Activated T-helper 1 cell treated with anti-CD3 and anti-CD28 coated beads, Interleukin-12 subunit alpha, Interleukin-12 subunit beta, Interleukin-2, Interleukin-4 antibody, amounts not matched to agents 30 ng/mL and 10 ng/mL and 1 ng/mL, durations not matched to agents 14 hours and 24 hours and 36 hours (primary cell): Measurements from ENCODE around the gene ZFYVE9. TPM values are rescaled to one million over a fixed set of nuclear protein-coding genes. Genes with fewer than 3 reads are reported as not detected.

Source experiments
- DNase-seq: peaks from one replicate; pipeline ENCODE4 v3.0.0; 2021; ENCODE audit warnings: low spot score
- H3K27ac Mint-ChIP-seq: one replicate; pipeline ENCODE4 v1.8.0; 2021; ENCODE audit warnings: mild to moderate bottlenecking, mixed read lengths
- H3K27me3 Mint-ChIP-seq: one replicate; pipeline ENCODE4 v1.8.0; 2022; ENCODE audit warnings: mild to moderate bottlenecking, moderate library complexity, mixed read lengths; ENCODE audit not compliant: insufficient read depth
- H3K36me3 Mint-ChIP-seq: one replicate; pipeline ENCODE4 v1.8.0; 2021; ENCODE audit warnings: low read depth, mixed read lengths
- H3K4me1 Mint-ChIP-seq: one replicate; pipeline ENCODE4 v1.8.0; 2021; ENCODE audit warnings: low read depth, mixed read lengths
- H3K4me3 Mint-ChIP-seq: one replicate; pipeline ENCODE4 v1.8.0; 2021; ENCODE audit warnings: mild to moderate bottlenecking, moderate library complexity, mixed read lengths
- H3K9me3 Mint-ChIP-seq: one replicate; pipeline ENCODE4 v1.8.0; 2021; ENCODE audit warnings: mixed read lengths
- intact Hi-C: fragments of 100-400 bp; cut with micrococcal nuclease; formaldehyde crosslinking; loops from one replicate; pipeline ENCODE4 v1.15.1; 2024
- total RNA-seq: library from RNA; stranded (reverse); gene quantifications from 2 replicates; pipeline ENCODE4 v1.2.3, GENCODE V29; 2022

The ZFYVE9 gene
- total RNA-seq, 1 donor from 2014 or later, result 4.1 TPM

- Mint-ChIP-seq H3K4me1 (no peaks in the 10 kb centered on the region), H3K36me3 (no peaks in the 10 kb centered on the region), H3K27me3 (no peaks in the 10 kb centered on the region), H3K9me3 (no peaks in the 10 kb centered on the region), H3K4me3 (no peak overlapping the region), H3K27ac (no peak overlapping the region)
- intact Hi-C loops, result no loop called here
- no peak for DNase-seq
Observed at GRCh38 chr1:52243221-52243987, 101.5 kb downstream of the ZFYVE9 start.

DNA sequence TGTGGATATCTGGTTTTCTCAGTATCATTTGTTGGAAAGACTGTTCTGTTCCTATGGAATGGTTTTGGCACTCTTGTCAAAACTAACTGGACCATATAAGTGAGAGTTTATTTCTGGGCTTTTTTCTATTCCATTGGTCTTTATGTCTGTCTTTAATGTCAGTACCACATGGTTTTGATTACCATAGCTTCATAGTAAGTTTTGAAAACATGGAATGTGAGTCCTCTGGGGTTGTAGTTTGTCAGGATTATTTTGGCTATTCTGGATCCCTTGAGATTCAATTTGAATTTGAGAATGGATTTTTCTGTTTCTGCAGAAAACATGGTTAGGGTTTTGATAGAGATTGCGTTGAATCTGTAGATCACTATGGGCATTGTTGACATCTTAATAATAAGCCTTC is 107.9 kb downstream of the ZFYVE9 start:
- intact Hi-C loops, result no loop called here
- Mint-ChIP-seq H3K36me3 (no peaks in the 10 kb centered on the region), H3K4me1 (no peaks in the 10 kb centered on the region), H3K27me3 (no peaks in the 10 kb centered on the region), H3K27ac (no peak overlapping the region), H3K4me3 (no peak overlapping the region), H3K9me3 (no peaks in the 10 kb centered on the region)
- no peak for DNase-seq

DNA sequence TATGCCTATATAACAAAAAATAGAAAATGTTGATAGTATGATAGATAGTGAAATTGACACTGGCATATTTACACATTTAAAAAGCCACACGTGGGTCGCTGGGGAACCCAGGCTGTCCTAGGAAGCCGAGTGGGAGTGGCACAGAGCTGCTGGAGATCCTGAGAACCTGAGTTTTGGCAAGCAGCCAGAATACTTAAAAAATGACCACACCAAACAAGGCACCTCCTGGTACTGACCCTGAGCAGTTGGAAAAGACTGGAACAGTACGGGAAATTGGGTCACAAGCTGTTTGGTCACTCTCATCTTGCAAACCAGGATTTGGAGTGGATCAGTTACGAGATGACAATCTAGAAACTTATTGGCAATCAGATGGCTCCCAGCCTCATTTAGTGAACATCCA is 111.5 kb downstream of the ZFYVE9 start:
- H3K4me3 Mint-ChIP-seq, result no peak overlapping the region

DNA sequence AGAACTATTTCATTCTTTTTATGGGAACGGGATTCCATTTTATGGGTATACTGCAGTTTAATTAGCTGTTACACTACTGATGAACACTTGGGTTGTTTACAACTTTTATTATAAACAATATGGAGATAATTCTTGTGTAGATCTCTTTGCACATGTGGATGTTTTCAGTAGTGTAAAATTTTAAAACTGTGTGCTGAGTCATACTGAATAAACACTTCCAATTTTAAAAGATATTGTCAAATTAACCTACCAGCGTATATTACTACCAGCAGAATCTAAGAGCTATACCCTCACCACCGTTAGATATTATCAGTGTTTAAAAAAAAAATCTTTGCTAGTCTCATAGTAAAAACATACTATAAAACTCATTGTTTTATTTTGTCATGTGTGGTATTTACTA is 118.0 kb downstream of the ZFYVE9 start:
- H3K9me3 Mint-ChIP-seq, result no peaks in the 10 kb centered on the region
- no peak for DNase-seq
- no peaks in the 10 kb centered on the region for H3K4me1 Mint-ChIP-seq
- intact Hi-C loops, result no loop called here
- no peak overlapping the region for H3K4me3 Mint-ChIP-seq
- H3K27me3 Mint-ChIP-seq, result peaks cover 3% of the 10 kb centered on the region
- H3K27ac Mint-ChIP-seq, result no peak overlapping the region
- no peaks in the 10 kb centered on the region for H3K36me3 Mint-ChIP-seq

More for the DNA sequence above, 111.5 kb downstream of the ZFYVE9 start:
- H3K4me1 Mint-ChIP-seq, result no peaks in the 10 kb centered on the region
- intact Hi-C loops, result no loop called here
- H3K9me3 Mint-ChIP-seq, result no peaks in the 10 kb centered on the region
- DNase-seq, result no peak
- no peak overlapping the region for H3K27ac Mint-ChIP-seq
- no peaks in the 10 kb centered on the region for H3K27me3 Mint-ChIP-seq
- H3K36me3 Mint-ChIP-seq, result no peaks in the 10 kb centered on the region

DNA sequence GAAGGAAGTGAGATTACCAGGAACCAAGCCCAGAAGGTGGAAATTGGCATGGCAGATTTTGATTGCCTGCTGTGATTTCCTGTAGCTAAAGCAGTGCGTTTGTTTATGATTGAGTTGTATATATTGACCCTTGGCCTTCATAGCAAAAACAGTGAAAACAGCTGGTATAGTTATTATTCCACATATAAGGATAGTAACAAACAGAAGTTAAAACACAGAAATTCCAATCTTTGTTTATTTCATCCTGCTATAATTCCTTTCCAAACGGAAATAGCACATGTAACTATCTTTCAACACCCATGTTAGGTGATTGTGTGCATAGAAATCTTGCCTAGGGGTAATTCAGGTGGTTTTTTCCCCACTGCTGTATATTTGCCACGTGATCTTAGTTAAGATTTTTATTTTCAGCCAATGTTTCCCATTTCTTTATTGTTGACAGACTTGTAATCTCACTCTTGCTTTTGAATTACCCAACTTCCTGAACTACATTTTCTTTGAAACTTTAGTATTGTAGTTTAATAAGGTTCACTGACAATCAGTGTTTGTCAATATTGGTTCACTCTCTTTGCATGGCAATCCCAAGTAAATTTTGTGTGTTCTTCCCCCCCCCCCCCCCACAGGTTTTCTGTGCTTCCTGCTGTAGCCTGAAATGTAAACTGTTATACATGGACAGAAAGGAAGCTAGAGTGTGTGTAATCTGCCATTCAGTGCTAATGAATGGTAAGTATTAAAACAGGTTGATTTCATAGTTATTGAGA is 121.4 kb downstream of the ZFYVE9 start:
- no peak overlapping the region for H3K27ac Mint-ChIP-seq
- H3K27me3 Mint-ChIP-seq, result peaks cover 3% of the 10 kb centered on the region
- H3K36me3 Mint-ChIP-seq, result no peaks in the 10 kb centered on the region
- H3K9me3 Mint-ChIP-seq, result no peaks in the 10 kb centered on the region
- DNase-seq, result no peak
- intact Hi-C loops, result no loop called here
- H3K4me1 Mint-ChIP-seq, result no peaks in the 10 kb centered on the region
- H3K4me3 Mint-ChIP-seq, result no peak overlapping the region

DNA sequence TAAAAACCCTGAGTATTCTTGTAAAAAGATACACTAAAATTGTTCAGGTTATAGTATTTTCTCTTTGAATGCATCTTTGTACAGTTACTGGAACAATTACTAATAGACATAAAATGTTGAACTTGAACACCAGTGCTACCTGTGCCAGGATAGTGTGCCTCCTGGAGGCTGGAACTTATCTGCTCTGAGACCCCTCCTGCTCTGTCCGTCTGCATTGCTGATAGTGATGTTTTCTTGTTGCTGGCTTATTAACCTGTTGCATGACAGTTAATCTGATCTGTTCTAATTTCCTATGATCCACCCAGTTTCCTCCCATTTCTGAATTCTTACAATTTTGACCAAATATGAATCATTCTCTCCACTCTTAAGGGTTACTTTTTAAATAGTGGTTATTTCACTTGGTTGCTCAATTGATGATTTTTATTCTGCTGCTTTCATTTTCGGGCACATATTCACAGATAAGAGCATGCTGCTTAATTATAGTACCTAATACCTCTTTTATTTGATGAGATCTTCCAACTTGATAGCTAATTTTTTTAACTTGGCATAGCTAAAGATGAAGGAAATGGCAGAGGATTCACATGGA is 122.7 kb downstream of the ZFYVE9 start:
- H3K9me3 Mint-ChIP-seq, result no peaks in the 10 kb centered on the region
- H3K4me3 Mint-ChIP-seq, result no peak overlapping the region
- peaks cover 3% of the 10 kb centered on the region for H3K27me3 Mint-ChIP-seq
- no peak overlapping the region for H3K27ac Mint-ChIP-seq
- DNase-seq, result no peak
- no peaks in the 10 kb centered on the region for H3K36me3 Mint-ChIP-seq
- intact Hi-C loops, result no loop called here
- H3K4me1 Mint-ChIP-seq, result no peaks in the 10 kb centered on the region

- H3K36me3 Mint-ChIP-seq, result no peaks in the 10 kb centered on the region
- H3K4me1 Mint-ChIP-seq, result no peaks in the 10 kb centered on the region
- intact Hi-C loops, result no loop called here
- DNase-seq, result no peak
- H3K27me3 Mint-ChIP-seq, result no peaks in the 10 kb centered on the region
- H3K27ac Mint-ChIP-seq, result no peak overlapping the region
- no peaks in the 10 kb centered on the region for H3K9me3 Mint-ChIP-seq
- no peak overlapping the region for H3K4me3 Mint-ChIP-seq
Observed at GRCh38 chr1:52266507-52266906, 124.6 kb downstream of the ZFYVE9 start.

- intact Hi-C loops, result no loop called here
- H3K9me3 Mint-ChIP-seq, result no peaks in the 10 kb centered on the region
- DNase-seq, result no peak
- H3K36me3 Mint-ChIP-seq, result no peaks in the 10 kb centered on the region
- no peaks in the 10 kb centered on the region for H3K4me1 Mint-ChIP-seq
- no peak overlapping the region for H3K4me3 Mint-ChIP-seq
- no peak overlapping the region for H3K27ac Mint-ChIP-seq
- no peaks in the 10 kb centered on the region for H3K27me3 Mint-ChIP-seq
Observed at GRCh38 chr1:52268372-52268771, 126.5 kb downstream of the ZFYVE9 start.

DNA sequence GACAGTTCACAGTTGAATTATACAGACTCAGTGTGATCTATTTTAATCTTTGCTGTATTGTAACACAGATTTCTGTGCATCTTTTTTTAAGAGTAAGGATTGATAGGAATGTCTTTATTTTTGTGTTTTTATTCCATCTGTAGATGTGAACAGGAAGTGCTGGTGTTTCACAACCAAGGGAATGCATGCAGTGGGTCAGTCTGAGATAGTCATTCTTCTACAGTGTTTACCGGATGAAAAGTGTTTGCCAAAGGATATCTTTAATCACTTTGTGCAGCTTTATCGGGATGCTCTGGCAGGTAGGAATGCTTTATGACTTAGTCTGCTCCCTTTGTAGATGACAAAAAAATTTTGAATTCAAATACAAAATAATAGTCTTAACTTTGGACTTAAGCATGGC is 139.6 kb downstream of the ZFYVE9 start:
- intact Hi-C loops, result no loop called here
- no peaks in the 10 kb centered on the region for H3K27me3 Mint-ChIP-seq
- no peak overlapping the region for H3K4me3 Mint-ChIP-seq
- H3K36me3 Mint-ChIP-seq, result no peaks in the 10 kb centered on the region
- H3K9me3 Mint-ChIP-seq, result no peaks in the 10 kb centered on the region
- no peak for DNase-seq
- H3K27ac Mint-ChIP-seq, result no peak overlapping the region
- no peaks in the 10 kb centered on the region for H3K4me1 Mint-ChIP-seq

- H3K27ac Mint-ChIP-seq, result no peak overlapping the region
- no peaks in the 10 kb centered on the region for H3K36me3 Mint-ChIP-seq
- intact Hi-C loops, result no loop called here
- no peaks in the 10 kb centered on the region for H3K4me1 Mint-ChIP-seq
- H3K9me3 Mint-ChIP-seq, result no peaks in the 10 kb centered on the region
- no peak for DNase-seq
- no peaks in the 10 kb centered on the region for H3K27me3 Mint-ChIP-seq
- H3K4me3 Mint-ChIP-seq, result no peak overlapping the region
Observed at GRCh38 chr1:52288286-52288685, 146.4 kb downstream of the ZFYVE9 start.

GRCh38 chr1:52294580-52294979 is 152.7 kb downstream of the ZFYVE9 start:
- peaks cover 8% of the 10 kb centered on the region for H3K27me3 Mint-ChIP-seq
- no peaks in the 10 kb centered on the region for H3K9me3 Mint-ChIP-seq
- H3K4me1 Mint-ChIP-seq, result no peaks in the 10 kb centered on the region
- no peak overlapping the region for H3K27ac Mint-ChIP-seq
- no peaks in the 10 kb centered on the region for H3K36me3 Mint-ChIP-seq
- no peak for DNase-seq
- no peak overlapping the region for H3K4me3 Mint-ChIP-seq
- intact Hi-C loops, result no loop called here

- intact Hi-C loops, result loop anchor here (1.0 kb wide), 2 partner anchors 154 to 169 kb away; partner anchors contain the start of gene ZFYVE9
- Mint-ChIP-seq H3K4me3 (no peak overlapping the region), H3K4me1 (no peaks in the 10 kb centered on the region), H3K9me3 (no peaks in the 10 kb centered on the region), H3K27me3 (peaks cover 8% of the 10 kb centered on the region), H3K36me3 (no peaks in the 10 kb centered on the region), H3K27ac (no peak overlapping the region)
- DNase-seq, result no peak
Observed at GRCh38 chr1:52296345-52296744, 154.5 kb downstream of the ZFYVE9 start.
